D721Med (cell line): ENCODE results near the gene PARPBP.
"Not testable (repeated sequence)": the region's sequence is repeated elsewhere in the genome, so short reads cannot be mapped to it uniquely, and the experiment has no call there.

ENCODE experiments used
- DNase-seq: peaks from one replicate; pipeline ENCODE4 v3.0.0; 2011; ENCODE audit warnings: low spot score; ENCODE audit not compliant: insufficient read length
- FAIRE-seq: peaks from 2 replicates; lab custom pipeline; 2011; peaks lifted over from hg19 to GRCh38; lab: Jason Lieb, UNC
- CTCF ChIP-seq: IDR thresholded peaks from 2 replicates; pipeline ENCODE4 v1.5.1; 2012; ENCODE audit warnings: mild to moderate bottlenecking, control low read depth; ENCODE audit not compliant: insufficient read depth; ENCODE audit errors: missing control alignments

PARPBP gene

DNA sequence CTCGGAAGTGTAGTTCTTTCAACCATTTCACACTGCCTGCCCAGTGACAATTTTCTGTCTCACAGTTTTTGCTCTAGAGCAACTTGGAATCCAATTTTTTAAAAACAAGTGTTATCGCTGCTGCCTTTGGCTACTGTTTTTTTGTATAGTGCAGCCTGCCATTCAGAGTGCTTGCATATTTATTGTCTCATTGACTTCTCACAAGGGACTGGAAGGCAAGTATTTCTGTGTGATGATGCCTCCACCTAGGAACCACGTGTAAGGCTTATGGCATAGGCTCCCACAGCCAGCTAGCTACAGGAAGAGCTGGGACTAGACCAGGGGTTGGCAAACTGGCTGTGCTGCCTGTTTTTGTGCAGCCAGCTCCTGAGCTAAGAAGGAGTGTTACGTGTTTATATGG lies 903 bp downstream of the PARPBP start:
- FAIRE-seq (no peak), DNase-seq (no peak)
- TF ChIP-seq CTCF = no peak

- not testable (repeated sequence) for FAIRE-seq, DNase-seq
These were observed 1.3 kb downstream of the PARPBP start for GRCh38 chr12:102121328-102121727.

DNA sequence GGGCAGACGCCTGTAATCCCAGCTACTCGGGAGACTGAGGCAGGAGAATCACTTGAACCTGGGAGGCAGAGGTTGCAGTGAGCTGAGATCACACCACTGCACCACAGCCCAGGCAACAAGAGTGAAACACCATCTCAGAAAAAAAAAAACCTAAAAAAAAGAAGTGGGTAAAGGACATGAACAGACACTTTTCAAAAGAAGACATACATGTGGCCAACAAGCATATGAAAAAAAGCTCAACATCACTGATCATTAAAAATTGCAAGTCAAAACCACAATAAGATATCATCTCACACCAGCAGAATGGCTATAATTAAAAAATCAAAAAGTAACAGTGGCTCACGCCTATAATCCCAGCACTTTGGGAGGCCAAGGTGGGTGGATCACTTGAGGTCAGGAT lies 10.7 kb downstream of the PARPBP start:
- not testable (repeated sequence) for DNase-seq, FAIRE-seq

DNA sequence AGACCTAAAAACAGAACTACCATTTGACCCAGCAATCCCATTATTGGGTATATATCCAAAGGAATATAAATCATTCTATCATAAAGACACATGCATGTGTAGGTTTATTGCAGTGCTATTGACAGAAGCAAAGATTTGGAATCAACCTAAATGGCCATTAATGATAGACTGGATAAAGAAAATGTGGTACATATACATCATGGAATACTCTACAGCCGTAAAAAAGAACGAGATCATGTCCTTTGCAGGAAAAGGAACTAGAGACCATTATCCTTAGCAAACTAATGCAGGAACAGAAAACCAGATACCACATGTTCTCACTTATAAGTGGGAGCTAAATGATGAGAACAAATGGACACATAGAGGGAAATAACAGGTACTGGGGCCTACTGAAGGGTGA lies 11.5 kb downstream of the PARPBP start:
- not testable (repeated sequence) for FAIRE-seq, DNase-seq

GRCh38 chr12:102137619-102138018 lies 17.6 kb downstream of the PARPBP start:
- FAIRE-seq, DNase-seq: not testable (repeated sequence)

DNA sequence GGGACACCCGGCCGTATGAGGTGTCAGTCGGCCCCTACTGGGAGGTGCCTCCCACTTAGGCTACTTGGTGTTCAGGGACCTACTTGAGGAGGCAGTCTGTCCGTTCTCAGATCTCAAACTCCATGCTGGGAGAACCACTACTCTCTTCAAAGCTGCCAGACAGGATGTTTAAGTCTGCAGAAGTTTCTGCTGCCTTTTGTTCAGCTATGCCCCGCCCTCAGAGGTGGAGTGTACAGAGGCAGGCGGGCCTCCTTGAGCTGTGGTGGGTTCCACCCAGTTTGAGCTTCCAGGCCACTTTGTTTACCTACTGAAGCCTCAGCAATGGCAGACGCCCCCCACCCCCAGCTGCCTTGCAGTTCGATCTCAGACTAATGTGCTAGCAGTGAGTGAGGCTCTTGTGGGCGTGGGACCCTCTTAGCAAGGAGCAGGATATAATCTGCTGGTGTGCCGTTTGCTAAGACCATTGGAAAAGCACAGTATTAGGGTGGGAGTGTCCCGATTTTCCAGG lies 22.9 kb downstream of the PARPBP start:
- DNase-seq, FAIRE-seq: not testable (repeated sequence)

DNA sequence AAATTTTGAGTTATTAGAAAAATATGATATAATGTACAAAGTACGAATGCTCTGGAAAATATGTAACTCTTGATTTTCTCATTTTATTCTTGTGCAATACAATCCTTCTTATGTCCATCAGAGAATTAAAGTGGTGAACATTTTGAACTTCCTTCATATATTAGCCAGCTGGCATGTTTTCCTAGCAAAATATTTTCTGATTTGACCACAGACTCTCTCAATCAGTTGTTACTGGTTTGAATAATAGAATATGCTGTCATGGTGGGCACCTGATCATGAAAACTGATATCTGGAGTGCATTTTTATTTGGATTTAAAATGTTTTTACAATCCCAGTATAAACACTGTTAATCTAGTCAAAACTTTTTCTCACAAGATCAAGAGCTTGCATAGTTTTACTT lies 24.2 kb downstream of the PARPBP start:
- DNase-seq (no peak), FAIRE-seq (no peak)
- TF ChIP-seq CTCF = no peak

GRCh38 chr12:102147062-102147587 lies 27.1 kb downstream of the PARPBP start:
- not testable (repeated sequence) for DNase-seq, FAIRE-seq

GRCh38 chr12:102155206-102155605 lies 35.2 kb downstream of the PARPBP start:
- DNase-seq, FAIRE-seq: not testable (repeated sequence)

- DNase-seq (no peak), FAIRE-seq (no peak)
- no peak for TF ChIP-seq CTCF
These were observed 43.4 kb downstream of the PARPBP start for GRCh38 chr12:102163383-102163782.

DNA sequence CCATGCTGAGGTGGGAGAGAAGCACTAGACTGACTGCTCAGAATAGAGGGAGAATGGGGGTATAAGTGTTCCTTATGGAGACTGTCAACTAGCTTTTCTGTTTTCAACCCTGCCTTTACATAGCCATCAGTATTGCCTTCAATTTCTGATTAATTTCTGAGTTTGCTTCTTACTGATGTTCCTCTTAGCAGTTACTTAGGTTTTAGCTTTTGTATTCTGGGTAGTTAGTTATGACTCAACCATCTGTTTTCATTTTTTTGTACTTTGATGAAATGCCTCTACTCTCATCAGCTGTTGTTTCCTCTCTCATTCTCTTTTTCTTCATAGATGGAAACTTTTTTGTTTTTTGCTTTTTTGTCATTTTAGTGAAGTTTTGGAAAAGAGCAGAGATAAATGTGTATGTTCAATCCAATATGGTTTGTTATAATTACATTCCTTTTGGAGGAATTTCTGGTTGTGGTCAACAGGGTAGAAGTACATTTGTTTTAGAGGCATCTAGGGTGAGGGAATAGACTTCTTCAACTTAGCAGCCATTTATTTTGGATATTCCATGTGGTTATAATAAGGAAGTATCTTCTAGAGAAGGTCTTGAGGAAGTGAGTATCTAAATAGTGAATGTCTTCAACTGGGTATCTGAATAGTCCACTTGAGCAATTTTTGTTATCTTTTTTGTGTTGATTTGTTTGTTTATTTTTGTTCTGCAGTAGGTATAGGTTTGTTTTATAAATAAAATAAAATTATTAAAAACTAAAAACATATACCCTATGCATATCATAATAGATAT lies 48.0 kb downstream of the PARPBP start:
- FAIRE-seq = no peak
- no peak for TF ChIP-seq CTCF
- DNase-seq = no peak
